Stimulated activated CD4-positive, alpha-beta T cell treated with anti-CD3 and anti-CD28 coated beads, TNF-alpha, amount 100 ng/mL, for 24 hours (primary cell): ENCODE results near the gene NXPE4.
"Not testable (repeated sequence)": the region's sequence is repeated elsewhere in the genome, so short reads cannot be mapped to it uniquely, and the experiment has no call there.

ENCODE experiments used
- DNase-seq, 3 experiments: peaks; one replicate each; pipeline ENCODE4 v3.0.0-alpha.2; 2020; ENCODE audit warnings: low read depth in 3 of 3

The NXPE4 gene

GRCh38 chr11:114595571-114595970, at the start of gene NXPE4:
TSS of gene NXPE4 (minus strand) at chr11:114595786. CDS start at chr11:114594759, 1,027 bp downstream.
- DNase-seq, result no peak

GRCh38 chr11:114639440-114639839, 43.9 kb upstream of the NXPE4 start:
- not testable (repeated sequence) for DNase-seq

DNA sequence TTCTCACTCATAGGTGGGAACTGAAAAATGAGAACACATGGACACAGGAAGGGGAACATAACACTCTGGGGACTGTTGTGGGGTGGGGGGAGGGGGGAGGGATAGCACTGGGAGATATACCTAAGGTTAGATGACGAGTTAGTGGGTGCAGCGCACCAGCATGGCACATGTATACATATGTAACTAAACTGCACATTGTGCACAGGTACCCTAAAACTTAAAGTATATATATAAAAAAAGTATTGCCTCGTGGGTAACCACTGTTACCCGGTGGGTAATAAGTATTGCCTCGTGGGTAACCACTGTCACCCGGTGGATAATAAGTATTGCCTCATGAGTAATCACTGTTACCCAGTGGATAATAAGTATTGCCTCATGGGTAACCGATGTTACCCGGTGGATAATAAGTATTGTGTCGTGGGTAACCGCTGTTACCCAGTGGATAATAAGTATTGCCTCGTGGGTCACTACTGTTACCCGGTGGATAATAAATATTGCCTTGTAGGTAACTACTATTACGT, 35.9 kb upstream of the NXPE4 start:
- not testable (repeated sequence) for DNase-seq

DNA sequence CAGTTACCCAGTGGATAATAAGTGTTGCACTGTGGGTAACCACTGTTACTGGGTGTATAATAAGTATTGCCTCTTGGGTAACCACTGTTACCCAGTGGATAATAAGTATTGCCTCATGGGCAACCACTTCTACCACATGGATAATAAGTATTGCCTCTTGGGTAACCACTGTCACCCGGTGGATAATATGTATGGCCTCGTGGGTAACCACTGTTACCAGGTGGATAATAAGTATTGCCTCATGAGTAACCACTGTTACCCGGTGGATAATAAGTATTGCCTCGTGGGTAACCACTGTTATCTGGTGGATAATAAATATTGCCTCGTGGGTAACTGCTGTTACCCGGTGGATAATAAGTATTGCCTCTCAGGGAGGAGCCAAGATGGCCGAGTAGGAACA, 29.7 kb upstream of the NXPE4 start:
- no peak for DNase-seq

GRCh38 chr11:114624455-114625207, 29.0 kb upstream of the NXPE4 start:
- no peak for DNase-seq

GRCh38 chr11:114623720-114624119, 28.1 kb upstream of the NXPE4 start:
- DNase-seq, result no peak

DNA sequence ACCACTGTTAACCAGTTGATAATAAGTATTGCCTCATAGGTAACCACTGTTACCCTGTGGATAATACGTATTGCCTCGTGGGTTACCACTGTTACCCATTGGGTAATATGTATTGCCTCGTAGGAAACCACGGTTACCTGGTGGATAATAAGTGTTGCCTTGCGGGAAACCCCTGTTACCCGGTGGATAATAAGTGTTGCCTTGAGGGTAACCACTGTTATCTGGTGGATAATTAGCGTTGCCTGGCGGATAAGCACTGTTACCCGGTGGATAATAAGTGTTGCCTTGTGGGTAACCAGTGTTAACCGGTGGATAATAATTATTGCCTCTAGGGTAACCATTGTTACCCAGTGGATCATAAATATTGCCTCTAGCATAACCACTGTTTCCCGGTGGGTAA, 27.3 kb upstream of the NXPE4 start:
- DNase-seq, result no peak

GRCh38 chr11:114621950-114622809, 26.6 kb upstream of the NXPE4 start:
- DNase-seq, result no peak

- DNase-seq, result no peak
Measured at GRCh38 chr11:114621072-114621471, 25.5 kb upstream of the NXPE4 start.

DNA sequence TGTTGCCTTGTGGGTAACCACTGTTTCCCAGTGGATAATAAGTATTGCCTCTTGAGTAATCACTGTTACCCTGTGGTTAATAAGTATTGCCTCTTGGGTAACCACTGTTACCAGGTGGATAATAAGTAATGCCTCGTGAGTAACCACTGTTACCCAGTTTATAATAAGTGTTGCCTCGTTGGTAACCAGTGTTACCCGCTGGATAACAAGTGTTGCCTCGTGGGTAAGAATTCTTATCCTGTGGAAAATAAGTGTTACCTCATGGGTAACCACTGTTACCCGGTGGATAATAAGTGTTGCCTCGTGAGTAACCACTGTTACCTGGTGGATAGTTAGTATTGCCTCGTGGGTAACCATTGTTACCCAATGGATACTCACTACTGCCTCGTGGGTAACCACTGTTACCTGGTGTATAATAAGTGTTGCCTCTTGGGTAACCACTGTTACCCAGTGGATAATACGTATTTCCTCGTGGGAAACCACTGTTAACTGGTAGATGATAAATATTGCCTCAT, 24.1 kb upstream of the NXPE4 start:
- DNase-seq, result no peak

- DNase-seq, result no peak
Measured at GRCh38 chr11:114618139-114618538, 22.6 kb upstream of the NXPE4 start.

GRCh38 chr11:114617157-114618124, 21.9 kb upstream of the NXPE4 start:
- DNase-seq, result no peak

GRCh38 chr11:114616516-114616915, 20.9 kb upstream of the NXPE4 start:
- no peak for DNase-seq

DNA sequence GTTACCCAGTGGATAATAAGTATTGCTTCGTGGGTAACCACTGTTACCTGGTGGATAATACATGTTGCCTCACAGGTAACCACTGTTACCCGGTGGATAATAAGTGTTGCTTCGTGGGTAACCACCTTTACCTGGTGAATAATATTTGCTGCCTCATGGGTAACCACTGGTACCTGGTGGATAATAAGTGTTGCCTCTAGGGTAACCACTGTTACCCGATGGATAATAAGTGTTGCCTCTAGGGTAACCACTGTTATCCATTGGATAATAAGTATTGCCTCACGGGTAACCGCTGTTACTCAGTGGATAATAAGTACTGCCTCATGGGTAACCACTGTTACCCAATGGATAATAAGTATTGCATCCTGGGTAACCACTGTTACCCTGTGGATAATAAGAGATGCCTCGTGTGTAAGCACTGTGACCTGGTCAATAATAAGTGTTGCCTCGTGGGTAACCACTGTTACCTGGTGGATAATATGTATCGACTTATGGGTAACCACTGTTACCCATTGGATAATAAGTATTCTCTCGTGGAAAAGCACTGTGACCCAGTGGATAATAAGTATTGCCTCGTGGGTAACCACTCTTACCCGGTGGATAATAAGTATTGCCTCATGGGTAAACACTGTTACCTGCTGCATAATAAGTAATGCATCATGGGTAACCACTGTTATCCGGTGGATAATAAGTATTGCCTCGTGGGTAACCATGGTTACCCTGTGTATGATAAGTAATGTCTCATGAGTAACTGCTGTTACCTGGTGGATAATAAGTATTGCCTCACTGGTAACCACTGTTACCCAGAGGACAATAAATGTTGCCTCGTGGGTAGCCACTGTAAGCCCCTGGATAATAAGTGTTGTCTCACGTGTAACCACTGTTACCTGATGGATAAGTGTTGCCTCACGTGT, 20.1 kb upstream of the NXPE4 start:
- DNase-seq, result no peak

GRCh38 chr11:114614127-114614720, 18.6 kb upstream of the NXPE4 start:
- no peak for DNase-seq

DNA sequence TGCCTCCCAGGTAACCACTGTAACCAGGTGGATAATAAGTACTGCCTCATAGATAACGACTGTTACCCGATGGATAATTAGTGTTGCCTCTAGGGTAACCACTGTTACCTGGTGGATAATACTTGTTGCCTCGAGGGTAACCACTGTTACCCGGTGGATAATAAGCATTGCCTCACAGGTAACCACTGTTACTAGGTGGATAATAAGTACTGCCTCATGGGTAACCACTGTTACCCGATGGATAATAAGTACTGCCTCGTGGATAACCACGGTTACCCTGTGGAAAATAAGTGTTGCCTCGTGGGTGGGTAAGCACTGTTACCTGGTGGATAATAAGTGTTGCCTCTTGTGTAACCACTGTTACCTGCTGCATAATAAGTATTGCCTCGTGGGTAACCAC, 17.5 kb upstream of the NXPE4 start:
- not testable (repeated sequence) for DNase-seq

- DNase-seq, result no peak
Measured at GRCh38 chr11:114612686-114613085, 17.1 kb upstream of the NXPE4 start.

DNA sequence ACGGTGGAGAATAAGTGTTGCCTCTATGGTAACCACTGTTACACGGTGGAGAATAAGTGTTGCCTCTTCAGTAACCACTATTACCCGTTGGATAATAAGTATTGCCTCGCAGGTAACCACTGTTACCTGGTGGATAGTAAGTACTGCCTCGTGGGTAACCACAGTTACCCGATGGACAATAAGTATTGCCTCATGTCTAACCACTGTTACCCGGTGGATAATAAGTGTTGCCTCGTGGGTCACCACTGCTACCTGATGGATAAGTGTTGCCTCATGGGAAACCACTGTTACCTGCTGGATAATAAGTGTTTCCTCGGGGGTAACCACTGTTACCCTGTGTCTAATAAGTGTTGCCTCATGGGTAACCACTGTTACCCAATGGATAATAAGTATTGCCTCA, 16.6 kb upstream of the NXPE4 start:
- not testable (repeated sequence) for DNase-seq

DNA sequence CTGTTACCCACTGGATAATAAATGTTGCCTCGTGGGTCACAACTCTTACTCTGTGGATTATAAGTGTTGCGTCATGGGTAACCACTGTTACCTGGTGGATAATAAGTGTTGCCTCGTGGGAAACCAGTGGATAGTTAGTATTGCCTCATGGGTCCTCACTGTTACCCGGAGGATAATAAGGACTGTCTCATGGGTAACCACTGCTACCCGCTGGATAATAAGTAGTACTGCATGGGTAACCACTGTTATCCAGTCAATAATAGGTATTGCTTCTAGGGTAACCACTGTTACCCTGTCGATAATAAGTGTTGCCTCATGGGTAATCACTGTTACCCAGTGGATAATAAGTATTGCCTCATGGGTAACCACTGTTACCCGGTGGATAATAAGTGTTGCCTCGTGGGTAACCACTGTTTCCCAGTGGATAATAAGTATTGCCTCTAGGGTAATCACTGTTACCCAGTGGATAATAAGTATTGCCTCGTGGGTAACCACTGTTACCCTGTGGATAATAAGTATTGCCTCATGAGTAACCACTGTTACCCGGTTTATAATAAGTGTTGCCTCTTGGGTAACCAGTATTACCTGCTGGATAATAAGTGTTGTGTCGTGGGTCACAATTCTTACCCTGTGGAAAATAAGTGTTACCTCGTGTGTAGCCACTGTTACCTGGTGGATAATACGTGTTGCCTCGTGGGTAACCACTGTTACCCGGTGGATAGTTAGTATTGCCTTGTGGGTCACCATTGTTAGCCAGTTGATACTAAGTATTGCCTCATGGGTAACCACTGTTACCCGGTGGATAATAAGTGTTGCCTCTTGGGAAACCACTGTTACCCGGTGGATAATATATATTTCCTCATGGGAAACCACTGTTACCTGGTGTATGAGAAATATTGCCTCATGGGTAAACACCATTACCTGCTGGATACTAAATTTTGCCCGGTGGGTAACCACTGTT, 15.7 kb upstream of the NXPE4 start:
- DNase-seq, result no peak
